Fibroblast of skin of back (primary cell): ENCODE data around the gene TLE1.

Source experiments
- DNase-seq: peaks from one replicate; pipeline ENCODE4 v3.0.0-alpha.2; 2013

The TLE1 gene

DNA sequence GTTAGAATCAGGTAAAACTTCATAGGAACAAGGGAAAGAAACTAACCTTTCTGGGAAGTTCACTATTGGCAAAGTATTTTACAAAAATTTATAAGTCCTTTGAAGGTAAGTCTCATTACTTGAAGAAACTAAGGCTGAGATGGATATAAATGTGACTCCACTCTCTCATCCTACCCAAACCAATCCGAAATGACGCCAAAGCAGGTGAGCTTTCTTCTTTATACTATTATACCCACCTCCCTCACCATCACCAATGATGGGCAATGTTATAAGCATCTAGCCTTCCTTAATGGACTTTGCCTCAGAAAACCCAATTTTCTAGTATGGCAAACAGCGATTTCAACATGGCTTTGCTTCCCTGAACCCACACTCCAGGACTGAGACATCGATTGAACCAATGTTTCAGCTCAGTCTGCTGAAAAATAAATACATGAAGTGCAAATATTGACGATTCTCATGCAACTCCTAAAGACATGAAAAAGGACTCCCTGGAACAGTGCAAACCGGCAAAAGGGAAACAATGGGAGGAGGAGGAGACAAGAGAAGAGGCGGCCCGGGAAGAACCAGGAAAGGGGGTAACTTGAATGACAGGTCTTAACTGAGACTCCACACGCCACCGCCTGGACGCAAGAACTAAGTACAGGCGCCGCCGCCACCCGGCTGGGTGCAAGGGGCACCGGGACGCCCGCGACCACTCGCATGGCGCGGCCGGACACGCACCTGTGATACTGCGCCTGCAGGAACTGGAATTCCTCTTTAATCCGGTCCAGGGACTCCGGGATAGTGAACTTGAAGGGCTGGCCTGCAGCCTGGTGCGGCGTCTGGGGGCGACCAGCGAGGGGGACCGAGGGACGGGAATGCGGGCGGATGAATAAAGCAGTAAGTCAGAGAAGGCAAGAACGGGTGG lies 2.5 kb downstream of the TLE1 start:
- DNase-seq, result peak; percentile 69

- DNase-seq, result peak; percentile 36
These were observed 3.4 kb downstream of the TLE1 start for GRCh38 chr9:81685763-81686613.

DNA sequence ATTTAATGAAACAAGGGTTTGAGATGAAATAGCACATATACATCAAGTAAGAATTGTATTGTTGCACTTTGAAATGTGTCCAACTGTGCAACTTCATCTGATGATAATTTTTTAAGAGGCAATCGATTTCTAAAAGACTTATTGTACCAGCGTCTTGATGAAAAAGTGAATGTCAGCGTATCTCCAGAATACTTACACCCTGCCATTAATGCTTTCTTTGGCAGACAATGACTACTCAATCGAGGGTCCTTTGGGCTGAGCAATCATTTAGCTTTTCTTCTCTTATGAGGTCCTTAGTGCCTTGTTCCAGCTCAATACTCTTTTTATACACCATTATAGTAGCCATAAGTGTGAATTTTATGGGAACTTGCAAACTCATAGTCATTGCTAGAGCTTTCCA lies 4.7 kb downstream of the TLE1 start:
- DNase-seq, result no peak

DNA sequence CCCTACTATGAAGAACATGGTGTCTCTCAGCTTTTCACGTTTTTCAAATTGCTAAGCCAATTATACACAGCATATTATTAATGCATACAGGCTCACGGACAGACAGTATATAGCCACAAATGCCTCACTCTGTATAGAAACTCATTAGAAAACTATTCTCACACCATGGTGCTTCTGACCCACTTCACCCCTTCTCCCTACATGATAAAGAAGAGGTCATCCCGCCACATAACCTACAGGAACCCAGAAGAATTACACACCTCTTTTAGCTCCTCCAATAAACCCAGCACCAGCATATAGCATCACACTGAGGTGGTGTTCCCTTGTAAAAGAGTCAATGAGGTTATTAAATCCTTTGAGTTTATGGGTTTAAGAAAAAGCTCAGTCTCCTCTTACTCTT lies 5.6 kb downstream of the TLE1 start:
- no peak for DNase-seq

- DNase-seq, result no peak
These were observed 6.1 kb downstream of the TLE1 start for GRCh38 chr9:81683238-81683637.

DNA sequence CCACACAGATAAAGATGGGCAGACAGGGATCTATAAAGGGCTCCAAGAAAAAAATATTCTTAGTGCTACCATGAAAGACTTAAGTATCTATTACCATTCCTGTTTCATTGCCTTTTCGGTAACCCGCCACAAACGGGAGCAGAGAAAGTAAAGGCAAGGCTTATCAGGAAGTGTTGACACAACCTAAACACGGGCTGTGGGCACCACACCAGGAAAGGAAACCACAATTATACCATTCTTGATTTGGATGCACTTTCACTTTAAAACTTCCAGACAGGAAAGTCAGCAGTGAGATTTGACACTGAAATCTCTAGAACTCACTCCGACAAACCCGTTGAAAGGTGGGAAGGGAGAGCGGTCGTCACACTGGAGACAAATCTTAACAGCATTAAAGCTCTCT lies 6.5 kb downstream of the TLE1 start:
- DNase-seq, result no peak

- no peak for DNase-seq
These were observed 7.2 kb downstream of the TLE1 start for GRCh38 chr9:81682177-81682576.

- DNase-seq, result no peak
These were observed 8.8 kb downstream of the TLE1 start for GRCh38 chr9:81680506-81680905.

GRCh38 chr9:81680006-81680405 lies 9.3 kb downstream of the TLE1 start:
- DNase-seq, result no peak

GRCh38 chr9:81678088-81678487 lies 11.3 kb downstream of the TLE1 start:
- DNase-seq, result no peak

- no peak for DNase-seq
These were observed 13.0 kb downstream of the TLE1 start for GRCh38 chr9:81676395-81676794.

GRCh38 chr9:81673310-81673709 lies 16.0 kb downstream of the TLE1 start:
- no peak for DNase-seq

- DNase-seq, result no peak
These were observed 17.5 kb downstream of the TLE1 start for GRCh38 chr9:81671880-81672280.

DNA sequence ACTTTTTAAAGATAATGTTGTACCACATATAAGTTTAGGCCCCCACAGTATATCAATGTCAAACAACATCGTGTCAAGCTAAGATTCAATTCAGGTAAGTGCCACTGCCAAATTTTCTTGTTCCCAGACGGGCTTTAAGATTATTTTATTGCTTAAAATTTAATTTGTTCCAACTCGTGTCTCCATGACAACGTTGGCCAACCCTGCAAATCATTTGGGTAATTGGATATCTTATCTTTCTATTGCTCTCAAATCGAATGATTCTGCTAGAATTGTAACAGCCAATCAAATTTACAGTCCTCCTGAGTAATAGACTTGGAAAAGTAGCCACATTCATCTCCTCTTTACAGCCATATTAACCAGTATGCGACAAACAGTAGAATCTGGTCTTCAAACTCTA lies 19.5 kb downstream of the TLE1 start:
- no peak for DNase-seq

- DNase-seq, result no peak
These were observed 20.2 kb downstream of the TLE1 start for GRCh38 chr9:81669041-81669651.

DNA sequence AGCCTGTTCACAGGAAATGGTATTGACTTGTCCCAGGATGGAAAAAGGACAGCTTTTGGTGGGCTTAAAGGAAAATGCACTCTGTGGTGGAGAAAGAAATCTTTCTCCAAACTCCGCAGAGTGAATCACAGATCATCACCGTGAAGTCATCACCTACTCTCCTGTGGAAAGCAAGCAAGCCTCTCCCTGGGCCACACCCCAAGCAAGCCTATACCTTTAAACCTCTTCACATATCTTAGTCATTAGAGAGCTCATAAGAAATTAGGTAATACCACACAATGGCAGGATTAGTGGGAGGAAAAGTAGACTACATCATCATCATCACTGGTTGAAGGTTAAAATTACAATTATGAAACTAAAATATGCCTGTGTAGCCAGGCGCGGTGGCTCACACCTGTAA lies 23.2 kb downstream of the TLE1 start:
- no peak for DNase-seq

DNA sequence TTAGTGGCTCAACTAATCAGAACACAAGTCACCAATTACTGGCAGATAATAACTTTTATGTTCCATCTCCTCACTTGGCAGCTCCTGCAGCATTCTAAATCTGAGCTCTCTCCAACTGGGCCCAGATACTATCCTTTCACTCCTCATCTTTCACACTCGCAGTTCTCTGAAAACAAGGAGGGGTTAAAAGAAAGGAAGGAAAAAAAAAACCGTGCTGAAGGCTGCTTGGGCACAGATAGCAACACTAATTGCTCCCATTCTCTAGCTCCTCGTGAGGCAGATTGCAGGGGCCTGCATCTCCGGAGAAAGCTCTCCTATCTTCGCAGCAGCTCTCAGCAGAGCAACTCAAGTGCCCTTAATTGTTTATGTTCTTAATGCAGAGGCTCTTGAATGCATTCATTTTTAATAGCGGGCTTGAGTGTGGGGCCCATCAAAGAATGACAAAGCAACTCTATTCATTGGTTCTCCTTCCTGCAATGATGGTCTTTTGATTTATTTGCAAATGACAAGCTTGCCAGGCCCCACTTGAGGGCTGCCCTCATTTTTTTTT lies 23.9 kb downstream of the TLE1 start:
- no peak for DNase-seq

GRCh38 chr9:81664638-81665222 lies 24.6 kb downstream of the TLE1 start:
- DNase-seq, result no peak

GRCh38 chr9:81661339-81661738 lies 28.0 kb downstream of the TLE1 start:
- DNase-seq, result no peak

GRCh38 chr9:81656871-81657337 lies 32.4 kb downstream of the TLE1 start:
- no peak for DNase-seq

DNA sequence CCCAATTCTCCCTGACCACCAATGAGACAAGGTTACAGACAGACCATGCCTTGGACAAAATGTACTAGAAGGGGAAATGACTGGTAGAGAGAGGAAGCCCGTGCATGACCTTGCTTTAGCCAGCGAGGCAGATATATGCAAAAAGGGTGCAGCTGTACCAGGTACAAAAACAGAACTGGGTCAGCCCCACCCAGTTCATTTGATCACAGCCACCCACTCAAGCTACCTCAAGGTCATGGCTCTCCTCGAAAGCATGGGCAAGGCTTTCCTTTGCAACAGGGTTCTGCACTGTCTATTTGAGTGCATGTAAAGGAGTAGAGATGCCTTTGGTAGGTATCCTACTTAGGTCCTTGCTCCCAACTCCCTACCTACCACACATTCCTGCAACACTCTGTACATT lies 33.3 kb downstream of the TLE1 start:
- no peak for DNase-seq

- peak; percentile 64 for DNase-seq
These were observed 36.1 kb downstream of the TLE1 start for GRCh38 chr9:81653240-81653639.
